ENCODE data around the gene TNXB.
"Not testable (repeated sequence)": the region's sequence is repeated elsewhere in the genome, so short reads cannot be mapped to it uniquely, and the experiment has no call there.

DNA sequence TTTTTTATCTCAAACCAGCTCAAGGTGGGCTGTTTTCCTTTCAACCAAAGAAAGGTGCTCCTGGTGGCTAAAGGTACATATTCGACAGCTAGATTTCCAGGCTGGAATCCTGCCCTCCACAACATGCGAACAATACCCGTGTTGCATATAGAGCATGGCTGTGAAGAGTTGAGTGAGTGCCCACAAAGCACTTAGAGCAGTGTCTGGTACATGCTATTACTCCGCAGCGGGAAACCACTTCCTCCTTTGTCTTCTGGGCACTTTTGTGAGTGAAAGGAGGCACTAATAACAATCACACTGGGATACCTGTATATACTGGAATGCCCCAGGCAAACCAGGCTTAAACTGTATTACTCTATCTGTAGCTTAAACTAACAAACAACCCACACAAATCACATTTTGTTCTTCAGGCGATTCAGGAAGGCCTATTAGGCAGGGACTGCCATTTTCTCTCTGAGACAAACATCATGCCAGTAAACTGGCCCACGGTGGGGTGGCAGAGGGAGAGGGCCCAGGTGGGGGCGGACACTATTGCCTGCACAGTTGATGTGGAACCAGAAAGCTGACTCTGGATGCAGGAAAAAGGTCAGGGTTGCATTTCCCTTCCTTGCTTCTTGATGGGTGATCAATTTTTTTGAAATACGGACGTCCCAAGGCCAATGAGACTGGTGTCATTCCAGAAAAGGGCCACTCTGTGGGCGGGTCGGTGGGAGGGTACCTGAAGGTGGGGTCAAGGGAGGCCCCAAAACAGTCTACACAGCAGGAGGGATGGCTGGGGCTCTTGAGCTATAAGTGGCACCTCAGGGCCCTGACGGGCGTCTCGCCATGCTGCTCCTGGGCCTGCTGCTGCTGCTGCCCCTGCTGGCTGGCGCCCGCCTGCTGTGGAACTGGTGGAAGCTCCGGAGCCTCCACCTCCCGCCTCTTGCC is 71.3 kb downstream of the TNXB start, which contains the start of gene CYP21A2:
- TF ChIP-seq, protein P1, sequence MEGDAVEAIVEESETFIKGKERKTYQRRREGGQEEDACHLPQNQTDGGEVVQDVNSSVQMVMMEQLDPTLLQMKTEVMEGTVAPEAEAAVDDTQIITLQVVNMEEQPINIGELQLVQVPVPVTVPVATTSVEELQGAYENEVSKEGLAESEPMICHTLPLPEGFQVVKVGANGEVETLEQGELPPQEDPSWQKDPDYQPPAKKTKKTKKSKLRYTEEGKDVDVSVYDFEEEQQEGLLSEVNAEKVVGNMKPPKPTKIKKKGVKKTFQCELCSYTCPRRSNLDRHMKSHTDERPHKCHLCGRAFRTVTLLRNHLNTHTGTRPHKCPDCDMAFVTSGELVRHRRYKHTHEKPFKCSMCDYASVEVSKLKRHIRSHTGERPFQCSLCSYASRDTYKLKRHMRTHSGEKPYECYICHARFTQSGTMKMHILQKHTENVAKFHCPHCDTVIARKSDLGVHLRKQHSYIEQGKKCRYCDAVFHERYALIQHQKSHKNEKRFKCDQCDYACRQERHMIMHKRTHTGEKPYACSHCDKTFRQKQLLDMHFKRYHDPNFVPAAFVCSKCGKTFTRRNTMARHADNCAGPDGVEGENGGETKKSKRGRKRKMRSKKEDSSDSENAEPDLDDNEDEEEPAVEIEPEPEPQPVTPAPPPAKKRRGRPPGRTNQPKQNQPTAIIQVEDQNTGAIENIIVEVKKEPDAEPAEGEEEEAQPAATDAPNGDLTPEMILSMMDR (IDR thresholded peaks at IDR 0.05), result not testable (repeated sequence)
- TF ChIP-seq POLR2A (IDR thresholded peaks at IDR 0.05), result not testable (repeated sequence)
